GM23338 (cell line): ENCODE results near the gene C1QA. TPM values are rescaled to one million over a fixed set of nuclear protein-coding genes. Genes with fewer than 3 reads are reported as not detected.

Source experiments
- ATAC-seq: fragments of 200-7000 bp; cut with Tn5 transposase; 3 replicates; pipeline ENCODE4 v1.9.1; 2020
- DNase-seq: peaks from one replicate; pipeline ENCODE4 v3.0.0-alpha.2; 2015; ENCODE audit warnings: low spot score
- H2AFZ ChIP-seq: fragments of 200-600 bp; sonication (generic); 2 replicates; pipeline ENCODE4 v1.8.0; 2016; ENCODE audit warnings: antibody characterized with exemption, mild to moderate bottlenecking, moderate library complexity
- H3F3A ChIP-seq: fragments of 200-600 bp; sonication (generic); replicated peaks from 2 replicates; pipeline ENCODE4 v1.8.0; 2017; ENCODE audit warnings: antibody characterized with exemption, mixed run types, low read depth
- H3K27ac ChIP-seq: fragments of 200-600 bp; sonication (generic); 2 replicates; pipeline ENCODE4 v1.6.1; 2016; ENCODE audit warnings: low read depth
- H3K27me3 ChIP-seq: fragments of 200-600 bp; sonication (generic); 2 replicates; pipeline ENCODE4 v1.8.0; 2016; ENCODE audit warnings: mild to moderate bottlenecking, mixed run types, moderate library complexity; ENCODE audit not compliant: insufficient read depth
- H3K36me3 ChIP-seq: fragments of 200-600 bp; sonication (generic); 2 replicates; pipeline ENCODE4 v1.8.0; 2016; ENCODE audit warnings: mild to moderate bottlenecking; ENCODE audit not compliant: insufficient read depth
- H3K4me1 ChIP-seq: fragments of 200-600 bp; sonication (generic); 2 replicates; pipeline ENCODE4 v1.8.0; 2016; ENCODE audit warnings: mild to moderate bottlenecking, moderate library complexity; ENCODE audit not compliant: insufficient read depth
- H3K4me2 ChIP-seq: fragments of 200-600 bp; sonication (generic); 2 replicates; pipeline ENCODE4 v1.7.1; 2017; ENCODE audit warnings: mixed run types
- H3K4me3 ChIP-seq: fragments of 200-600 bp; sonication (generic); 2 replicates; pipeline ENCODE4 v1.6.1; 2016; ENCODE audit warnings: mixed run types
- H3K79me2 ChIP-seq: fragments of 200-600 bp; sonication (generic); replicated peaks from 2 replicates; pipeline ENCODE4 v1.8.0; 2017; ENCODE audit warnings: mild to moderate bottlenecking; ENCODE audit not compliant: insufficient read depth
- H3K9me2 ChIP-seq: fragments of 200-600 bp; sonication (generic); 2 replicates; pipeline ENCODE4 v1.8.0; 2017; ENCODE audit not compliant: insufficient read depth
- H4K20me1 ChIP-seq: fragments of 200-600 bp; sonication (generic); replicated peaks from 2 replicates; pipeline ENCODE4 v1.8.0; 2017; ENCODE audit warnings: mild to moderate bottlenecking; ENCODE audit not compliant: insufficient read depth
- H3K27ac Mint-ChIP-seq: 2 replicates; pipeline ENCODE4 v1.8.0; 2020; ENCODE audit warnings: inconsistent platforms, mild to moderate bottlenecking, moderate library complexity, mixed read lengths
- H3K27me3 Mint-ChIP-seq: 3 replicates; pipeline ENCODE4 v1.8.0; 2022; ENCODE audit warnings: low read depth, mild to moderate bottlenecking, moderate library complexity, mixed read lengths, inconsistent platforms; ENCODE audit not compliant: insufficient read depth, poor library complexity
- H3K36me3 Mint-ChIP-seq: 3 replicates; pipeline ENCODE4 v1.8.0; 2021; ENCODE audit warnings: low read depth, mild to moderate bottlenecking, inconsistent platforms, moderate library complexity, mixed read lengths
- H3K4me1 Mint-ChIP-seq: 3 replicates; pipeline ENCODE4 v1.8.0; 2020; ENCODE audit warnings: mild to moderate bottlenecking, inconsistent platforms, mixed read lengths
- H3K4me3 Mint-ChIP-seq: 3 replicates; pipeline ENCODE4 v1.8.0; 2021; ENCODE audit warnings: moderate library complexity, mild to moderate bottlenecking, inconsistent platforms, mixed read lengths
- H3K9me3 Mint-ChIP-seq: 3 replicates; pipeline ENCODE4 v1.8.0; 2020; ENCODE audit warnings: moderate library complexity, mild to moderate bottlenecking, inconsistent platforms, mixed read lengths
- CREB1 ChIP-seq: fragments of 250-450 bp; sonication (Bioruptor Pico); IDR thresholded peaks from 2 replicates; pipeline ENCODE4 v1.5.0; 2020; ENCODE audit warnings: low read depth, mild to moderate bottlenecking, moderate library complexity
- CTCF ChIP-seq, 2 experiments: fragments of 200-600 bp in 1 of 2; sonication (generic) in 1 of 2; conservative IDR thresholded peaks; 2 replicates each; pipeline versions ENCODE4 v1.5.1 to v1.6.1; 2016 to 2017; ENCODE audit warnings: antibody characterized with exemption in 2 of 2, low read depth in 2 of 2, mild to moderate bottlenecking in 2 of 2, moderate library complexity in 1 of 2
- ETS1 ChIP-seq: IDR thresholded peaks from 2 replicates; pipeline ENCODE4 v1.6.1; 2016; ENCODE audit warnings: antibody characterized with exemption
- EZH2 ChIP-seq: fragments of 200-600 bp; sonication (generic); IDR thresholded peaks from one replicate; pipeline ENCODE4 v1.8.0; 2017; ENCODE audit warnings: antibody characterized with exemption, mild to moderate bottlenecking, low read depth; ENCODE audit not compliant: unreplicated experiment
- EZH2phosphoT487 ChIP-seq: fragments of 200-600 bp; sonication (generic); IDR thresholded peaks from one replicate; pipeline ENCODE4 v1.8.1; 2018; ENCODE audit warnings: antibody characterized with exemption; ENCODE audit not compliant: unreplicated experiment
- JUNB ChIP-seq: IDR thresholded peaks from one replicate; pipeline ENCODE4 v1.6.1; 2016; ENCODE audit warnings: antibody characterized with exemption; ENCODE audit not compliant: unreplicated experiment
- NANOG ChIP-seq: IDR thresholded peaks from 2 replicates; pipeline ENCODE4 v1.6.1; 2016; ENCODE audit warnings: antibody characterized with exemption, borderline replicate concordance
- POLR2AphosphoS5 ChIP-seq: IDR thresholded peaks from 2 replicates; pipeline ENCODE4 v1.6.1; 2016; ENCODE audit warnings: antibody characterized with exemption, low read depth
- STAT1 ChIP-seq: IDR thresholded peaks from one replicate; pipeline ENCODE4 v1.6.1; 2016; ENCODE audit warnings: antibody characterized with exemption; ENCODE audit not compliant: unreplicated experiment
- ZNF114 ChIP-seq: fragments of 250-450 bp; sonication (Bioruptor Pico); IDR thresholded peaks from 2 replicates; pipeline ENCODE4 v1.5.0; 2020; ENCODE audit warnings: mild to moderate bottlenecking, moderate library complexity
- ZNF331 ChIP-seq: fragments of 250-450 bp; sonication (Bioruptor Pico); IDR thresholded peaks from 2 replicates; pipeline ENCODE4 v1.5.0; 2020; ENCODE audit warnings: low read depth, mild to moderate bottlenecking, moderate library complexity
- polyA plus RNA-seq: library from polyadenylated mRNA; unstranded; fragments of >200 nt; fragmentation: Nextera tagmentation; extraction: Ambion mirVana; gene quantifications from 2 replicates; pipeline ENCODE4 v1.2.1, GENCODE V29; 2016
- total RNA-seq: library from RNA; depleted of rRNA; stranded (reverse); fragments of >200 nt; shearing (Covaris generic); gene quantifications from 2 replicates; pipeline ENCODE4 v1.2.3, GENCODE V29; 2014
- TF ChIP-seq, protein P1 (sequence below): fragments of 250-450 bp; sonication (Bioruptor Pico); IDR thresholded peaks from 2 replicates; pipeline ENCODE4 v1.5.0; 2020; ENCODE audit warnings: mild to moderate bottlenecking, moderate library complexity
- TF ChIP-seq, protein P2 (sequence below): IDR thresholded peaks from one replicate; pipeline ENCODE4 v1.6.1; 2018; ENCODE audit warnings: antibody characterized with exemption; ENCODE audit not compliant: unreplicated experiment

C1QA gene
- total and polyA plus RNA-seq, 2 experiments from 2014 or later = not detected

- DNase-seq = no peak
- Histone ChIP-seq H3K27ac (no peak overlapping the region), H3K36me3 (no peaks in the 10 kb centered on the region), H3K4me3 (no peak overlapping the region), H3F3A (no peaks in the 10 kb centered on the region), H3K9me2 (no peaks in the 10 kb centered on the region), H3K4me1 (no peaks in the 10 kb centered on the region), H3K79me2 (no peaks in the 10 kb centered on the region), H4K20me1 (no peaks in the 10 kb centered on the region), H3K27me3 (no peaks in the 10 kb centered on the region), H3K4me2 (no peak overlapping the region), H2AFZ (no peak overlapping the region)
- Mint-ChIP-seq H3K4me1 (no peaks in the 10 kb centered on the region; the same call in 2 of the 3 replicates), H3K36me3 (no peaks in the 10 kb centered on the region), H3K27ac (no peak overlapping the region), H3K9me3 (no peaks in the 10 kb centered on the region; the same call in 2 of the 3 replicates), H3K4me3 (no peak overlapping the region), H3K27me3 (peaks cover 2% of the 10 kb centered on the region)
- ATAC-seq = no peak
- TF ChIP-seq CTCF (conservative IDR thresholded peaks at IDR 0.05; ENCODE audit: low read depth in 2 of 2) (no peak), NANOG (no peak), ZNF331 (CRISPR knock-in tag) (no peak), POLR2AphosphoS5 (no peak), EZH2phosphoT487 (no peak), EZH2 (no peak), CREB1 (CRISPR knock-in tag) (no peak), STAT1 (no peak), ZNF114 (CRISPR knock-in tag) (no peak), ETS1 (no peak), JUNB (no peak)
- TF ChIP-seq, protein P1, sequence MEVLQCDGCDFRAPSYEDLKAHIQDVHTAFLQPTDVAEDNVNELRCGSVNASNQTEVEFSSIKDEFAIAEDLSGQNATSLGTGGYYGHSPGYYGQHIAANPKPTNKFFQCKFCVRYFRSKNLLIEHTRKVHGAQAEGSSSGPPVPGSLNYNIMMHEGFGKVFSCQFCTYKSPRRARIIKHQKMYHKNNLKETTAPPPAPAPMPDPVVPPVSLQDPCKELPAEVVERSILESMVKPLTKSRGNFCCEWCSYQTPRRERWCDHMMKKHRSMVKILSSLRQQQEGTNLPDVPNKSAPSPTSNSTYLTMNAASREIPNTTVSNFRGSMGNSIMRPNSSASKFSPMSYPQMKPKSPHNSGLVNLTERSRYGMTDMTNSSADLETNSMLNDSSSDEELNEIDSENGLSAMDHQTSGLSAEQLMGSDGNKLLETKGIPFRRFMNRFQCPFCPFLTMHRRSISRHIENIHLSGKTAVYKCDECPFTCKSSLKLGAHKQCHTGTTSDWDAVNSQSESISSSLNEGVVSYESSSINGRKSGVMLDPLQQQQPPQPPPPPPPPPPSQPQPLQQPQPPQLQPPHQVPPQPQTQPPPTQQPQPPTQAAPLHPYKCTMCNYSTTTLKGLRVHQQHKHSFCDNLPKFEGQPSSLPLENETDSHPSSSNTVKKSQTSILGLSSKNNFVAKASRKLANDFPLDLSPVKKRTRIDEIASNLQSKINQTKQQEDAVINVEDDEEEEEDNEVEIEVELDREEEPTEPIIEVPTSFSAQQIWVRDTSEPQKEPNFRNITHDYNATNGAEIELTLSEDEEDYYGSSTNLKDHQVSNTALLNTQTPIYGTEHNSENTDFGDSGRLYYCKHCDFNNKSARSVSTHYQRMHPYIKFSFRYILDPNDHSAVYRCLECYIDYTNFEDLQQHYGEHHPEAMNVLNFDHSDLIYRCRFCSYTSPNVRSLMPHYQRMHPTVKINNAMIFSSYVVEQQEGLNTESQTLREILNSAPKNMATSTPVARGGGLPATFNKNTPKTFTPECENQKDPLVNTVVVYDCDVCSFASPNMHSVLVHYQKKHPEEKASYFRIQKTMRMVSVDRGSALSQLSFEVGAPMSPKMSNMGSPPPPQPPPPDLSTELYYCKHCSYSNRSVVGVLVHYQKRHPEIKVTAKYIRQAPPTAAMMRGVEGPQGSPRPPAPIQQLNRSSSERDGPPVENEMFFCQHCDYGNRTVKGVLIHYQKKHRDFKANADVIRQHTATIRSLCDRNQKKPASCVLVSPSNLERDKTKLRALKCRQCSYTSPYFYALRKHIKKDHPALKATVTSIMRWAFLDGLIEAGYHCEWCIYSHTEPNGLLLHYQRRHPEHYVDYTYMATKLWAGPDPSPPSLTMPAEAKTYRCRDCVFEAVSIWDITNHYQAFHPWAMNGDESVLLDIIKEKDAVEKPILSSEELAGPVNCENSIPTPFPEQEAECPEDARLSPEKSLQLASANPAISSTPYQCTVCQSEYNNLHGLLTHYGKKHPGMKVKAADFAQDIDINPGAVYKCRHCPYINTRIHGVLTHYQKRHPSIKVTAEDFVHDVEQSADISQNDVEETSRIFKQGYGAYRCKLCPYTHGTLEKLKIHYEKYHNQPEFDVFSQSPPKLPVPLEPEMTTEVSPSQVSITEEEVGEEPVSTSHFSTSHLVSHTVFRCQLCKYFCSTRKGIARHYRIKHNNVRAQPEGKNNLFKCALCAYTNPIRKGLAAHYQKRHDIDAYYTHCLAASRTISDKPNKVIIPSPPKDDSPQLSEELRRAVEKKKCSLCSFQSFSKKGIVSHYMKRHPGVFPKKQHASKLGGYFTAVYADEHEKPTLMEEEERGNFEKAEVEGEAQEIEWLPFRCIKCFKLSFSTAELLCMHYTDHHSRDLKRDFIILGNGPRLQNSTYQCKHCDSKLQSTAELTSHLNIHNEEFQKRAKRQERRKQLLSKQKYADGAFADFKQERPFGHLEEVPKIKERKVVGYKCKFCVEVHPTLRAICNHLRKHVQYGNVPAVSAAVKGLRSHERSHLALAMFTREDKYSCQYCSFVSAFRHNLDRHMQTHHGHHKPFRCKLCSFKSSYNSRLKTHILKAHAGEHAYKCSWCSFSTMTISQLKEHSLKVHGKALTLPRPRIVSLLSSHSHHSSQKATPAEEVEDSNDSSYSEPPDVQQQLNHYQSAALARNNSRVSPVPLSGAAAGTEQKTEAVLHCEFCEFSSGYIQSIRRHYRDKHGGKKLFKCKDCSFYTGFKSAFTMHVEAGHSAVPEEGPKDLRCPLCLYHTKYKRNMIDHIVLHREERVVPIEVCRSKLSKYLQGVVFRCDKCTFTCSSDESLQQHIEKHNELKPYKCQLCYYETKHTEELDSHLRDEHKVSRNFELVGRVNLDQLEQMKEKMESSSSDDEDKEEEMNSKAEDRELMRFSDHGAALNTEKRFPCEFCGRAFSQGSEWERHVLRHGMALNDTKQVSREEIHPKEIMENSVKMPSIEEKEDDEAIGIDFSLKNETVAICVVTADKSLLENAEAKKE (CRISPR knock-in tag) = no peak
- TF ChIP-seq, protein P2, sequence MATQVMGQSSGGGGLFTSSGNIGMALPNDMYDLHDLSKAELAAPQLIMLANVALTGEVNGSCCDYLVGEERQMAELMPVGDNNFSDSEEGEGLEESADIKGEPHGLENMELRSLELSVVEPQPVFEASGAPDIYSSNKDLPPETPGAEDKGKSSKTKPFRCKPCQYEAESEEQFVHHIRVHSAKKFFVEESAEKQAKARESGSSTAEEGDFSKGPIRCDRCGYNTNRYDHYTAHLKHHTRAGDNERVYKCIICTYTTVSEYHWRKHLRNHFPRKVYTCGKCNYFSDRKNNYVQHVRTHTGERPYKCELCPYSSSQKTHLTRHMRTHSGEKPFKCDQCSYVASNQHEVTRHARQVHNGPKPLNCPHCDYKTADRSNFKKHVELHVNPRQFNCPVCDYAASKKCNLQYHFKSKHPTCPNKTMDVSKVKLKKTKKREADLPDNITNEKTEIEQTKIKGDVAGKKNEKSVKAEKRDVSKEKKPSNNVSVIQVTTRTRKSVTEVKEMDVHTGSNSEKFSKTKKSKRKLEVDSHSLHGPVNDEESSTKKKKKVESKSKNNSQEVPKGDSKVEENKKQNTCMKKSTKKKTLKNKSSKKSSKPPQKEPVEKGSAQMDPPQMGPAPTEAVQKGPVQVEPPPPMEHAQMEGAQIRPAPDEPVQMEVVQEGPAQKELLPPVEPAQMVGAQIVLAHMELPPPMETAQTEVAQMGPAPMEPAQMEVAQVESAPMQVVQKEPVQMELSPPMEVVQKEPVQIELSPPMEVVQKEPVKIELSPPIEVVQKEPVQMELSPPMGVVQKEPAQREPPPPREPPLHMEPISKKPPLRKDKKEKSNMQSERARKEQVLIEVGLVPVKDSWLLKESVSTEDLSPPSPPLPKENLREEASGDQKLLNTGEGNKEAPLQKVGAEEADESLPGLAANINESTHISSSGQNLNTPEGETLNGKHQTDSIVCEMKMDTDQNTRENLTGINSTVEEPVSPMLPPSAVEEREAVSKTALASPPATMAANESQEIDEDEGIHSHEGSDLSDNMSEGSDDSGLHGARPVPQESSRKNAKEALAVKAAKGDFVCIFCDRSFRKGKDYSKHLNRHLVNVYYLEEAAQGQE = no peak
Observed at GRCh38 chr1:22594396-22594795, 42.0 kb upstream of the C1QA start.
